Karpas-422 (cell line): ENCODE data around the gene DNTT. TPM values are rescaled to one million over a fixed set of nuclear protein-coding genes. Genes with fewer than 3 reads are reported as not detected.

Experiments
- DNase-seq: peaks from one replicate; pipeline ENCODE4 v3.0.0-alpha.2; 2015
- H2AFZ ChIP-seq: fragments of 200-600 bp; sonication (generic); 2 replicates; pipeline ENCODE4 v1.6.1; 2014; ENCODE audit warnings: antibody characterized with exemption, low read length, mixed read lengths
- H3K27ac ChIP-seq: fragments of 200-600 bp; sonication (generic); 2 replicates; pipeline ENCODE4 v1.5.1; 2014; ENCODE audit warnings: mild to moderate bottlenecking, low read length, moderate library complexity
- H3K27me3 ChIP-seq: fragments of 200-600 bp; sonication (generic); 2 replicates; pipeline ENCODE4 v1.6.1; 2014; ENCODE audit warnings: low read length, mixed read lengths
- H3K36me3 ChIP-seq: fragments of 200-600 bp; sonication (generic); 2 replicates; pipeline ENCODE4 v1.6.1; 2014; ENCODE audit warnings: low read length, mixed read lengths; ENCODE audit not compliant: insufficient read depth
- H3K4me1 ChIP-seq: fragments of 200-600 bp; sonication (generic); 2 replicates; pipeline ENCODE4 v1.6.1; 2014; ENCODE audit warnings: mild to moderate bottlenecking, low read length, mixed read lengths
- H3K4me2 ChIP-seq: fragments of 200-600 bp; sonication (generic); 2 replicates; pipeline ENCODE4 v1.6.1; 2014; ENCODE audit warnings: low read length, low read depth, mild to moderate bottlenecking; ENCODE audit not compliant: poor library complexity, severe bottlenecking
- H3K4me3 ChIP-seq: fragments of 200-600 bp; sonication (generic); 2 replicates; pipeline ENCODE4 v1.5.1; 2014; ENCODE audit warnings: mild to moderate bottlenecking, antibody characterized with exemption, low read length, mixed read lengths
- H3K79me2 ChIP-seq: fragments of 200-600 bp; sonication (generic); 2 replicates; pipeline ENCODE4 v1.6.1; 2014; ENCODE audit warnings: mild to moderate bottlenecking, low read length, mixed read lengths
- H3K9ac ChIP-seq: fragments of 200-600 bp; sonication (generic); 2 replicates; pipeline ENCODE4 v1.6.0; 2014; ENCODE audit warnings: low read length
- H3K9me2 ChIP-seq: fragments of 200-600 bp; sonication (generic), shearing (Covaris generic); replicated peaks from 2 replicates; pipeline ENCODE4 v1.6.0; 2014; ENCODE audit warnings: mild to moderate bottlenecking, low read length, moderate library complexity; ENCODE audit not compliant: insufficient read depth
- H3K9me3 ChIP-seq: fragments of 300-700, 200-600 bp; sonication (generic); 2 replicates; pipeline ENCODE4 v1.6.1; 2014; ENCODE audit warnings: low read length, mixed read lengths
- H4K20me1 ChIP-seq: fragments of 200-600 bp; sonication (generic); 2 replicates; pipeline ENCODE4 v1.6.1; 2014; ENCODE audit warnings: mild to moderate bottlenecking, antibody characterized with exemption, low read length, low read depth; ENCODE audit not compliant: insufficient read depth
- total RNA-seq: library from RNA; depleted of rRNA; stranded (reverse); fragments of >200 nt; shearing (Covaris generic); gene quantifications from 2 replicates; pipeline ENCODE4 v1.2.3, GENCODE V29; 2014; ENCODE audit warnings: low replicate concordance

Gene DNTT
- total RNA-seq, 1 experiment from 2014 or later: not detected

DNA sequence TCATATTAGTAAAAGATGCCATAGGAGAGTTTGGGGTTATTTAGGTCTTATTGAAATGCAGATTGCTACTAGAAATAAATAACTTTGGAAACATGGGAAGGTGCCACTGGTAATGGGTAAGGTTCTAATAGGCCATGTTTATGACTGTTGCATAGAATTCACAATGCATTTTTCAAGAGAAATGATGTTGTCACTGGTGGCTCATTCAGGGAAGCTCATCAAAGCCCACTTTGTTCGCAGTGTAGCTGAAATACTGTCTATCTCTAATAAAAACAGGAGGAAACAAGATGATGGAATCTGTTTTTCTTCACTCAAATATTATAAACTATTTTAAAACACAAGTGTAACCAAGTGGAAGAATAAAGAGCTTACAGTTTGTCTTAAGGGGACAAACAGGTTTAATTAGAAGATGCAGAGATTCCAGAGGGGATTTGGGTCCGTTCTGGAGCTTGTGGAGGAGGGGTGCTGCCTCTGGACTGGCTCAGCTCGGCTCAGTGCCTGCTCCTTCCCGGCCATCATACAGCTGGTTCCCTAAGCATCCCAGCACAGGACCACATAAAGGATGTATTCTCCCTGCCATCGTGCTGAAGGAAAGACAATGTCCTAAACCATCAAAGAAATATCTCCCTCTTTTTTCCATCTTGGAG lies 34.2 kb downstream of the DNTT start:
- no peak overlapping the region for H3K9ac ChIP-seq
- H3K4me3 ChIP-seq: no peak overlapping the region
- no peak overlapping the region for H2AFZ ChIP-seq
- H3K27ac ChIP-seq: no peak overlapping the region
- H3K9me3 ChIP-seq: no peaks in the 10 kb centered on the region
- no peak for DNase-seq
- H3K4me1 ChIP-seq: no peaks in the 10 kb centered on the region
- H3K9me2 ChIP-seq: no peaks in the 10 kb centered on the region
- H3K4me2 ChIP-seq: no peak overlapping the region
- no peaks in the 10 kb centered on the region for H3K27me3 ChIP-seq
- H4K20me1 ChIP-seq: no peaks in the 10 kb centered on the region
- no peaks in the 10 kb centered on the region for H3K79me2 ChIP-seq
- no peaks in the 10 kb centered on the region for H3K36me3 ChIP-seq

DNA sequence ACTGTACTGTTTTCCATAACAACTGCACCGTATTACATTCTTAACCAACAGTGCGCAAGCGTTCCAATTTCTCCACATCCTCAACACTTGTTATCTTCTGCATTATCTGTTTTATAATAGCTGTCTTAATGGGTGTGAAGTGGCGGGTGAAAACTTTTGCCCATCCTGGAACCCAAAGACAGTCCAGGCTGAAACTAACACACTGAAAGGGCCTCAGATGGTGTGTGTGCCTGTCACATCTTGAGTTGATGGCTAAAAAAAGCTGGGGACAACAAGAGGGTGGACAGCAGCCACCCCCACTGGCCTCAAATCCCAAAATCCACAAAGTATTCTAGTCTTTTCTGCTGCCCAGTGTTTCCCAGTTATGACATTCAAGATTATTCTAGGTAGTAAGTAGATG lies 35.1 kb downstream of the DNTT start:
- Histone ChIP-seq H3K9me2 (no peaks in the 10 kb centered on the region), H3K79me2 (no peaks in the 10 kb centered on the region), H3K4me2 (no peak overlapping the region), H3K9me3 (no peaks in the 10 kb centered on the region), H3K9ac (no peak overlapping the region), H3K4me1 (no peaks in the 10 kb centered on the region), H3K4me3 (no peak overlapping the region), H4K20me1 (no peaks in the 10 kb centered on the region), H3K27ac (no peak overlapping the region), H3K36me3 (no peaks in the 10 kb centered on the region), H3K27me3 (no peaks in the 10 kb centered on the region), H2AFZ (no peak overlapping the region)
- DNase-seq: no peak

DNA sequence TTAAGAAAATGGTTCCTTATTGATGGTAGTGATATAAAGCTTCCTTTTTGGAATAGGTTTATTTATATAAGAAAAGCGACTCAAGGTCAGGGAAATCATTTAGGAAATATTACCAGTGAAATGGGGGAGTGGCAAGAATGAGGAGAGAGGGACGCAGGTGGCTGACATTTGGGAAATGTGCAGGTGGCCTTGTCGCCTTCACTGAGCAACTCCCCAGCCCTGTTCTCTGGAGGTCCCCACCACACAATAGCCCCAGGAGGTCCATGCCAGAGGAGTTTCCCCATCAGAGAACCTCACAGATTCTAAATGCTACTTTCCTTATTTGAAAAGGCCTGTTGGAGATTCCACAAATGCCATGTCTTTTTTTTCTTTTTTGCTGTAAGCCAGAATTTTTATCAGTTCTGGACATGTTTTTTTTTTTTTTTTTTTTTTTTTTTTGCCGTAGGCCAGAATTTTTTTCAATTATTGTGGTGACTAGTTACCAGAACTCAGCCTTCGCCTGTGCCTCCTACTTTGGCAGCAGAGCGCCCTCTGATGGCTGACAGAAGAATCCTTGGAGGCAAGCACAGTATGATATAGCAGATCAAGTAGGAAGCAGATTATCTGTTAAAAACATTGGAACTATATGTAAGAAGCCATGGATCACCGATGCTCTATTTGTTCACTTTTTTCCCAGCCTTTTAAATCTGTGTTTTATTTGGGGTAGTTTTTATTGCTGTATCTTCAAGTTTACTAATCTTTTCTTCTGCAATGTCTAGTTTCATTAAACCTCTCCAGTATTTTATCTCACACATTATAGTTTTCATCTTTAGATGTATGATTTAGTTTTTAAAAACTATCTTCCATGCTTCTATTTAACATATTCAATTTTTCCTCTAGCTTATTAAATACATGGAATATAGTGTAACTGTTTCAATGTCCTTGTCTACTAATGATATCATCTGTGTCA lies 36.0 kb downstream of the DNTT start:
- no peak overlapping the region for H3K4me2 ChIP-seq
- no peak overlapping the region for H3K4me3 ChIP-seq
- H3K9ac ChIP-seq: no peak overlapping the region
- no peak overlapping the region for H2AFZ ChIP-seq
- H3K9me2 ChIP-seq: no peaks in the 10 kb centered on the region
- H3K36me3 ChIP-seq: no peaks in the 10 kb centered on the region
- no peaks in the 10 kb centered on the region for H3K27me3 ChIP-seq
- no peaks in the 10 kb centered on the region for H3K9me3 ChIP-seq
- peak; percentile 82 for DNase-seq
- H4K20me1 ChIP-seq: no peaks in the 10 kb centered on the region
- H3K4me1 ChIP-seq: no peaks in the 10 kb centered on the region
- H3K27ac ChIP-seq: no peak overlapping the region
- no peaks in the 10 kb centered on the region for H3K79me2 ChIP-seq

DNA sequence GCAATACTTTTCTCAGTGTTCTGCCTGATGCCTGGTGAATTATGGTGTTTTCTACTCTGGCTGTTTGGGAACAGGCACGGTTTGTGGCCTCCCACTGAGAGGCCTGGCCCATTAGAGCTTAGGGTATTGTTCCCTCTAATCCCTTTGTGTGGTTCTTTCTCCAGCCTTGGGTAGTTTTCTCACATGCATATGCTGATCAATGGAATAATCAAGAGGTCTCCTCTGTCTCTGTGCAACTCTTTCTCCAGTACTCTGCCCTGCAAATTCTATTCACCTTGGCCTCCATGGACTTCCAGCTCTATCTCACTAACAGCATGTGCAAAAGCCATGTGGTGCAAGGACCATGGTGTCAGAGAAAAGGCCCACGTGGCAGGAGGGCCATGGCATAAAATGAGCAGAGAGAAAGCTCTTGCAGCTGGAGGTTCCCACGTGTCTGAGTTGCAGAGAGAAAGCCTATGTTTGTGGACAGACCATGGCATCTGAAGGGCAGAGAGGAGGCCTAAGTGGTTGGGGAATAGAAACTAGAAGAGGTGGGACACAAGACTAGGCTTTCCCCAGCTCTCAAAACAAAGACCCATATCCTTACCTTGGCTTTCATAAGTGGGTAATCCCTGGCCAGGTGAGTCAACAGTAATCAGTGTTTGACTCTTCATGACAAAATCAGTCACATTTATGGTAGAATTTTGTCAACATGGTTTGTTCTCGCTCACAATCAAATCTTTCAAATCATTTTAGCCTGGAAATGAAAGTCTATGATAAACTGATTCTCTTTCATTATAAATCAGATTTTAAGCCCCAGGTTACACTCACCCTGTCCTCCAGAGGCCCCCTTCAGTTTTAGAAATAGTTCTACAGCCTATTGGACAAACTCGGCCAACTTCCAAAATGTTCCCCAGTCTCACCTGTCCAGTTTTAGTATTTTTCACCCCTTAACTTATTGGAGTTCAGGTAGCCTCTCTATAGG lies 37.3 kb downstream of the DNTT start:
- H3K27ac ChIP-seq: no peak overlapping the region
- H2AFZ ChIP-seq: no peak overlapping the region
- no peaks in the 10 kb centered on the region for H3K79me2 ChIP-seq
- no peak for DNase-seq
- H3K27me3 ChIP-seq: no peaks in the 10 kb centered on the region
- H3K9ac ChIP-seq: no peak overlapping the region
- no peaks in the 10 kb centered on the region for H3K36me3 ChIP-seq
- no peaks in the 10 kb centered on the region for H4K20me1 ChIP-seq
- H3K4me3 ChIP-seq: no peak overlapping the region
- H3K9me3 ChIP-seq: no peaks in the 10 kb centered on the region
- no peaks in the 10 kb centered on the region for H3K4me1 ChIP-seq
- no peaks in the 10 kb centered on the region for H3K9me2 ChIP-seq
- H3K4me2 ChIP-seq: no peak overlapping the region

DNA sequence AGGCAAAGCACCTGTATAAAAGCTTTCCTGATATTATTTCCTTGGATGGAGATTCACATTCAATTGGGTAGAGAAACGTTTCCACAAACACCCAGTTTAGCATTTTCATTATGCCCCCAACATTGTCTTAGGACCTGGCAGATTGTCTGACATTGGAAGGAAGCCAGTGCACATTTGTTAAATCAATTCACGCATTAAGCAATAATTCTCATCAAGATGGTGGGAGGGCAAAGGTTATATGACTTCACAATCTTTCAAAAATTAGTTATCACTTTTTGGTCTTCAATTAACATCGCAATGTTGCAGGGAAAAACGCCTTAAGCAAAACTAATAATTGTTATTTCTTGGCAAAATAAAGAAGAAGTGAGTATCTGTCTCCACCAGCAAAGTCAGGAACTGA lies 38.2 kb downstream of the DNTT start:
- H3K9me2 ChIP-seq: no peaks in the 10 kb centered on the region
- DNase-seq: no peak

DNA sequence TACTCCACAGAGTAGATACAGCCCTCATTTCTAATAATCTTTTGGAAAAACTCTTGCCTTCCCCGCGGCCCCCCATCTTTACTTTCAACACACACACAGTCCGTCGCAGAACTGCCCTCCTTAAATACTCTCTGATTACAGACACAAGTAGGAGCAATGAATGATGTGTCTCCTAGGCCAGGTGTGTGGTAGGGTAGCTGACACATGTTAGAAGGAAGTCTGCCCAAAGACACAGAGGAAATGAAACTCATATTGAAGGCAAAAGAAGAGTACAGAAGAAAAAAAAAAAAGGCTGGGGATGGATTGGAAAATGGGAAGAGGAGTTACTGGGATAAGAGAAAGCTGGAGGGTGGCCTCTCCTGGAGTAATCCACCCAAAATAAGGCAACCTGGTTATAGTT lies 39.9 kb downstream of the DNTT start:
- no peak overlapping the region for H2AFZ ChIP-seq
- DNase-seq: no peak
- no peak overlapping the region for H3K4me3 ChIP-seq
- no peak overlapping the region for H3K27ac ChIP-seq
- no peak overlapping the region for H3K4me2 ChIP-seq
- H3K79me2 ChIP-seq: no peaks in the 10 kb centered on the region
- no peaks in the 10 kb centered on the region for H3K27me3 ChIP-seq
- H3K9me2 ChIP-seq: no peaks in the 10 kb centered on the region
- H3K9me3 ChIP-seq: no peaks in the 10 kb centered on the region
- H3K4me1 ChIP-seq: no peaks in the 10 kb centered on the region
- no peaks in the 10 kb centered on the region for H4K20me1 ChIP-seq
- no peak overlapping the region for H3K9ac ChIP-seq
- H3K36me3 ChIP-seq: no peaks in the 10 kb centered on the region

More for the DNA sequence above, 38.2 kb downstream of the DNTT start:
- no peak overlapping the region for H3K9ac ChIP-seq
- no peaks in the 10 kb centered on the region for H3K36me3 ChIP-seq
- H3K9me3 ChIP-seq: no peaks in the 10 kb centered on the region
- no peaks in the 10 kb centered on the region for H4K20me1 ChIP-seq
- no peak overlapping the region for H3K4me3 ChIP-seq
- no peaks in the 10 kb centered on the region for H3K4me1 ChIP-seq
- H3K79me2 ChIP-seq: no peaks in the 10 kb centered on the region
- H3K4me2 ChIP-seq: no peak overlapping the region
- H3K27ac ChIP-seq: no peak overlapping the region
- no peaks in the 10 kb centered on the region for H3K27me3 ChIP-seq
- no peak overlapping the region for H2AFZ ChIP-seq

DNA sequence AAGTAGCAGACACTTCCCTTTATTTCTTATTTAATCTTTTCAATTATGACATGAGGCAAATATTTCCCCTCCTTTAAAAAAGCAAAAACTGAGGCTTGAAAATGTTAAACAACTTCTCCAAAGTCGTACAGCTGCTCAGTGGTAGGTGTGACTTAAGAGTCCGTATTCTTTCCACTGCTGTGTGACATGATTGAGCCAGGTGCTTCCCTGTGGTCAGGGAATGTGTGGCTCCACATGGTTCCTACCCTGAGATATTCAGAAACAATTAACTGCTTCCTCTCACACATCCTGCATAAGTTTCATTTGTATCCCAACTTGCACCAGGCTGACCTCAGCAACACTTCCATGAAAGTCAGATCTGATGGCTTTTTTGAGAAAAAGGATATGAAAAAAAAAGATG lies 41.0 kb downstream of the DNTT start:
- no peaks in the 10 kb centered on the region for H3K27me3 ChIP-seq
- no peak overlapping the region for H3K9ac ChIP-seq
- H2AFZ ChIP-seq: no peak overlapping the region
- no peak overlapping the region for H3K4me2 ChIP-seq
- no peak overlapping the region for H3K4me3 ChIP-seq
- H3K79me2 ChIP-seq: no peaks in the 10 kb centered on the region
- no peak for DNase-seq
- no peaks in the 10 kb centered on the region for H4K20me1 ChIP-seq
- H3K9me2 ChIP-seq: no peaks in the 10 kb centered on the region
- no peak overlapping the region for H3K27ac ChIP-seq
- H3K36me3 ChIP-seq: no peaks in the 10 kb centered on the region
- no peaks in the 10 kb centered on the region for H3K4me1 ChIP-seq
- H3K9me3 ChIP-seq: no peaks in the 10 kb centered on the region

DNA sequence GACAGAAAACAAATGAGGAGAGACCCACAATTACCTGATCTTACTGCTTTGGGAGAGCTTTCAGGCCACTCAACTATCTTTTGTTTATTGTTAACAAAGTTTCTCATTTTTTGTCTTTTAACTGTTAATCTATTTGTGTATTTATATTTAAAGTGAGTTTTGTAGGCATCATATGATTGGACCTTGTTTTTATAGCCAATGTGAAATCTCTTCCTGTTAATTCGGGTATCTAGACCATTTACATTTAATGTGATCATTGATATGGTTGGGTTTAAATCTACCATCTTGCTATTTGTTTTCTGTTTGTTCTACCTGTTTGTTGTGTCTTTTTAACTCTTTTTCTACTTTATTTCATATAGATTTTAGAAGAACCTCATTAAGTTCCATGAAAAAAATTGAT lies 42.1 kb downstream of the DNTT start:
- no peak overlapping the region for H3K9ac ChIP-seq
- no peaks in the 10 kb centered on the region for H3K36me3 ChIP-seq
- no peaks in the 10 kb centered on the region for H3K9me2 ChIP-seq
- H3K9me3 ChIP-seq: no peaks in the 10 kb centered on the region
- no peak overlapping the region for H2AFZ ChIP-seq
- no peaks in the 10 kb centered on the region for H3K79me2 ChIP-seq
- H3K27me3 ChIP-seq: no peaks in the 10 kb centered on the region
- no peak for DNase-seq
- H3K4me1 ChIP-seq: no peaks in the 10 kb centered on the region
- no peak overlapping the region for H3K4me3 ChIP-seq
- H3K27ac ChIP-seq: no peak overlapping the region
- no peak overlapping the region for H3K4me2 ChIP-seq
- no peaks in the 10 kb centered on the region for H4K20me1 ChIP-seq
